Spleen (tissue), 11 donors: Measurements from ENCODE around the gene CAPS2. TPM values are rescaled to one million over a fixed set of nuclear protein-coding genes. Genes with fewer than 3 reads are reported as not detected.

Experiments
- DNase-seq: peaks from one replicate; pipeline ENCODE4 v3.0.0-alpha.2; 2020
- H3K27ac ChIP-seq, 8 donors: fragments of 200-600 bp; sonication (generic) in 7 of 8; 1 replicate in 4 of 8; 2 replicates in 4 of 8; pipeline versions ENCODE4 v1.5.0 to v1.8.0; 2016 to 2021; ENCODE audit warnings: inconsistent platforms in 4 of 8, mild to moderate bottlenecking in 4 of 8, moderate library complexity in 1 of 8
- H3K27me3 ChIP-seq, 7 donors: fragments of 200-600 bp; sonication (generic) in 6 of 7; replicated peaks in 1 of 7; 1 replicate in 4 of 7; 2 replicates in 3 of 7; pipeline versions ENCODE4 v1.5.0 to v1.8.0; 2016 to 2021; ENCODE audit warnings: inconsistent platforms in 3 of 7, mild to moderate bottlenecking in 1 of 7
- H3K36me3 ChIP-seq, 6 donors: fragments of 200-600 bp; sonication (generic) in 5 of 6; 1 replicate in 4 of 6; 2 replicates in 2 of 6; pipeline versions ENCODE4 v1.5.0 to v1.8.0; 2016 to 2021; ENCODE audit warnings: inconsistent platforms in 2 of 6
- H3K4me1 ChIP-seq, 6 donors: fragments of 200-600 bp; sonication (generic) in 5 of 6; 1 replicate in 3 of 6; 2 replicates in 3 of 6; pipeline versions ENCODE4 v1.5.0 to v1.8.0; 2016 to 2021; ENCODE audit warnings: inconsistent platforms in 3 of 6
- H3K4me3 ChIP-seq, 8 donors: fragments of 200-600 bp; sonication (generic) in 7 of 8; 1 replicate in 4 of 8; 2 replicates in 4 of 8; pipeline versions ENCODE4 v1.5.0 to v1.8.0; 2016 to 2021; ENCODE audit warnings: inconsistent platforms in 4 of 8, mild to moderate bottlenecking in 4 of 8, moderate library complexity in 2 of 8
- H3K9me3 ChIP-seq, 8 donors: fragments of 200-600 bp; sonication (generic) in 7 of 8; 1 replicate in 4 of 8; 2 replicates in 4 of 8; pipeline versions ENCODE4 v1.5.0 to v1.8.0; 2016 to 2021; ENCODE audit warnings: inconsistent platforms in 4 of 8
- CTCF ChIP-seq, 11 experiments: fragments of 200-600 bp in 7 of 11; fragments of 450-650 bp in 4 of 11; sonication (generic) in 4 of 11; IDR thresholded peaks in 8 of 11; conservative IDR thresholded peaks in 3 of 11; 1 replicate in 7 of 11; 2 replicates in 4 of 11; pipeline versions ENCODE4 v1.4.0 to v1.8.0; 2016 to 2021; ENCODE audit warnings: antibody characterized with exemption in 11 of 11, inconsistent platforms in 4 of 11, mild to moderate bottlenecking in 1 of 11
- POLR2A ChIP-seq, 3 donors: fragments of 450-650 bp; IDR thresholded peaks; one replicate each; pipeline ENCODE4 v1.5.1; 2017; ENCODE audit warnings: antibody characterized with exemption in 3 of 3, mild to moderate bottlenecking in 1 of 3
- POLR2AphosphoS5 ChIP-seq, 3 donors: sonication (generic); formaldehyde crosslinking; IDR thresholded peaks; one replicate each; pipeline ENCODE4 v1.5.1; 2017; ENCODE audit warnings: antibody characterized with exemption in 3 of 3
- WGBS, 5 donors: extraction: QIAGEN DNeasy Blood & Tissue Kit in 3 of 5; methylation state at CpG; one replicate each; pipeline versions ENCODE4 v1.1.5 to v1.1.7; 2013 to 2018; 5-methylcytosine and 5-hydroxymethylcytosine counted together
- intact Hi-C: fragments of 100-400 bp; cut with DNase I; formaldehyde crosslinking; loops from one replicate; pipeline ENCODE4 v1.15.0; 2023; ENCODE audit warnings: low total_unique reads
- polyA plus RNA-seq, 3 donors: library from polyadenylated mRNA; stranded (reverse); fragments of 200-250 nt; gene quantifications; one replicate each; pipeline ENCODE4 v1.2.1, GENCODE V29; 2013
- total RNA-seq, 7 donors: library from RNA; depleted of rRNA in 3 of 7; stranded (reverse); fragments of >200 nt in 3 of 7; fragmentation: NEBNext Ultra II Directional in 4 of 7; extraction: Animal tissue kit (Norgen Biotek cat#: 25700) in 4 of 7; gene quantifications; one replicate each; pipeline versions ENCODE4 v1.1.0 to v1.2.1, GENCODE V29; 2016 to 2021
- donor health status: healthy with polysubstance abuse.
- donor health status: DM: no; HTN: no; CAD: no; lungs with moderate emphysema.
- donor health status: DM: no; HTN: no; CAD: no.
- donor health status: Bipolar disorder and iron deficiency.
- donor health status: healthy.
- donor health status: DM: no; HTN: no; CAD: no.
- donor health status: DM: yes; HTN: yes; CAD: no.

Gene CAPS2
- total and polyA plus RNA-seq, 10 donors, result 1.5 to 29.6 (median 15.4) TPM

GRCh38 chr12:75341873-75342272, 11.7 kb upstream of the CAPS2 start:
- Histone ChIP-seq H3K36me3 (no peaks in the 10 kb centered on the region), H3K4me3 (no peak overlapping the region), H3K4me1 (no peaks in the 10 kb centered on the region), H3K27ac (no peak overlapping the region), H3K9me3 (no peaks in the 10 kb centered on the region), H3K27me3 (no peaks in the 10 kb centered on the region)
- no peak for DNase-seq
- TF ChIP-seq CTCF (IDR thresholded peaks at IDR 0.05 in 8 of 11, conservative IDR thresholded peaks at IDR 0.05 in 3 of 11), result no peak
- no peak for TF ChIP-seq POLR2A (IDR thresholded peaks at IDR 0.05)
- TF ChIP-seq POLR2AphosphoS5 (IDR thresholded peaks at IDR 0.05), result no peak
- WGBS, 5 donors, result 92 to 96% (median 93%) methylated on average over 5 of the region's 5 CpGs
- intact Hi-C loops, result no loop called here

GRCh38 chr12:75337905-75338304, 7.8 kb upstream of the CAPS2 start:
- peaks cover 0 to 16% (median 10%) of the 10 kb centered on the region in 6 donors for H3K4me1 ChIP-seq
- WGBS, 5 donors, result 61 to 92% (median 86%) methylated on average over 1 of the region's 1 CpG
- H3K27me3 ChIP-seq, result peaks cover 0 to 7% (median 0%) of the 10 kb centered on the region in 7 donors
- no peaks in the 10 kb centered on the region for H3K36me3 ChIP-seq
- no peak overlapping the region for H3K4me3 ChIP-seq
- TF ChIP-seq POLR2AphosphoS5 (IDR thresholded peaks at IDR 0.05), result no peak
- no peak for TF ChIP-seq POLR2A (IDR thresholded peaks at IDR 0.05)
- no peak for TF ChIP-seq CTCF (IDR thresholded peaks at IDR 0.05 in 8 of 11, conservative IDR thresholded peaks at IDR 0.05 in 3 of 11)
- no peak overlapping the region for H3K27ac ChIP-seq
- intact Hi-C loops, result loop anchor here (10.0 kb wide), 1 partner anchor 177 kb away; the partner anchor contains the start of gene KRR1
- no peaks in the 10 kb centered on the region for H3K9me3 ChIP-seq
- DNase-seq, result no peak

- WGBS, 5 donors, result 3 to 8% (median 4%) methylated on average over 23 of the region's 23 CpGs
- no peaks in the 10 kb centered on the region for H3K9me3 ChIP-seq
- TF ChIP-seq CTCF (IDR thresholded peaks at IDR 0.05 in 8 of 11, conservative IDR thresholded peaks at IDR 0.05 in 3 of 11) (peak; percentile 53 to 90 (median 82)), POLR2A (IDR thresholded peaks at IDR 0.05) (no peak), POLR2AphosphoS5 (IDR thresholded peaks at IDR 0.05) (peak; percentile 64 to 73 (median 65))
- peak; percentile 89 for DNase-seq
- peak within 1 kb of the TSS in 2 of 8 donors; percentile 28 to 34 for H3K27ac ChIP-seq
- peaks cover 0 to 27% (median 19%) of the 10 kb centered on the region in 6 donors for H3K4me1 ChIP-seq
- intact Hi-C loops, result loop anchor here (10.0 kb wide), 1 partner anchor 180 kb away; the partner anchor contains the start of gene KRR1
- H3K27me3 ChIP-seq, result peaks cover 0 to 15% (median 0%) of the 10 kb centered on the region in 7 donors
- H3K36me3 ChIP-seq, result no peaks in the 10 kb centered on the region
- peak within 1 kb of the TSS in 7 of 8 donors; percentile 6 to 64 (median 28) for H3K4me3 ChIP-seq
These were observed 4.4 kb upstream of the CAPS2 start, which contains the start of gene GLIPR1L1 for GRCh38 chr12:75334384-75335030. TSS of gene GLIPR1L1 (plus strand) at chr12:75334670. CDS start at chr12:75334729, 59 bp downstream.

GRCh38 chr12:75327642-75328041, 2.5 kb downstream of the CAPS2 start:
- WGBS, 5 donors, result 93 to 98% (median 94%) methylated on average over 1 of the region's 1 CpG
- H3K4me1 ChIP-seq, result peaks cover 0 to 17% (median 13%) of the 10 kb centered on the region in 6 donors
- H3K9me3 ChIP-seq, result no peaks in the 10 kb centered on the region
- TF ChIP-seq POLR2AphosphoS5 (IDR thresholded peaks at IDR 0.05), result no peak
- TF ChIP-seq CTCF (IDR thresholded peaks at IDR 0.05 in 8 of 11, conservative IDR thresholded peaks at IDR 0.05 in 3 of 11), result no peak
- TF ChIP-seq POLR2A (IDR thresholded peaks at IDR 0.05), result no peak
- intact Hi-C loops, result no loop called here
- H3K36me3 ChIP-seq, result no peaks in the 10 kb centered on the region
- no peak overlapping the region for H3K27ac ChIP-seq
- no peak overlapping the region for H3K4me3 ChIP-seq
- DNase-seq, result no peak
- H3K27me3 ChIP-seq, result peaks cover 0 to 15% (median 0%) of the 10 kb centered on the region in 7 donors
